Midbrain (tissue), 1 donor: ENCODE data around the gene LRRC4C.
"Not testable (repeated sequence)": the region's sequence is repeated elsewhere in the genome, so short reads cannot be mapped to it uniquely, and the experiment has no call there.

Experiments
- DNase-seq: peaks from one replicate; lab custom pipeline; 2025; lab: John Stamatoyannopoulos, UW

LRRC4C gene

GRCh38 chr11:40867991-40868632 is 591.3 kb downstream of the LRRC4C start:
- DNase-seq: no peak

- DNase-seq: not testable (repeated sequence)
Observed at GRCh38 chr11:40857754-40858153, 601.7 kb downstream of the LRRC4C start.

- DNase-seq: no peak
Observed at GRCh38 chr11:40842750-40843339, 616.6 kb downstream of the LRRC4C start.

- DNase-seq: no peak
Observed at GRCh38 chr11:40841231-40841630, 618.2 kb downstream of the LRRC4C start.

- DNase-seq: no peak
Observed at GRCh38 chr11:40838181-40838683, 621.2 kb downstream of the LRRC4C start.

GRCh38 chr11:40827116-40827515 is 632.3 kb downstream of the LRRC4C start:
- DNase-seq: no peak

GRCh38 chr11:40826601-40827000 is 632.9 kb downstream of the LRRC4C start:
- DNase-seq: no peak

- no peak for DNase-seq
Observed at GRCh38 chr11:40825201-40825834, 634.1 kb downstream of the LRRC4C start.

- DNase-seq: no peak
Observed at GRCh38 chr11:40819230-40819629, 640.2 kb downstream of the LRRC4C start.

GRCh38 chr11:40816976-40817375 is 642.5 kb downstream of the LRRC4C start:
- no peak for DNase-seq

GRCh38 chr11:40797981-40798380 is 661.5 kb downstream of the LRRC4C start:
- no peak for DNase-seq

GRCh38 chr11:40787224-40787623 is 672.2 kb downstream of the LRRC4C start:
- no peak for DNase-seq

GRCh38 chr11:40763046-40763445 is 696.4 kb downstream of the LRRC4C start:
- DNase-seq: no peak

- DNase-seq: no peak
Observed at GRCh38 chr11:40759341-40759740, 700.1 kb downstream of the LRRC4C start.

GRCh38 chr11:40754297-40754696 is 705.2 kb downstream of the LRRC4C start:
- DNase-seq: no peak

- no peak for DNase-seq
Observed at GRCh38 chr11:40746282-40746681, 713.2 kb downstream of the LRRC4C start.

- DNase-seq: no peak
Observed at GRCh38 chr11:40732132-40732531, 727.3 kb downstream of the LRRC4C start.

GRCh38 chr11:40722179-40722795 is 737.2 kb downstream of the LRRC4C start:
- no peak for DNase-seq

- DNase-seq: no peak
Observed at GRCh38 chr11:40716344-40717130, 742.9 kb downstream of the LRRC4C start.

- DNase-seq: no peak
Observed at GRCh38 chr11:40713083-40713482, 746.4 kb downstream of the LRRC4C start.

GRCh38 chr11:40701027-40701426 is 758.4 kb downstream of the LRRC4C start:
- no peak for DNase-seq

- no peak for DNase-seq
Observed at GRCh38 chr11:40689823-40690222, 769.6 kb downstream of the LRRC4C start.
